ENCODE measurements around the gene SLC37A3. TPM values are rescaled to one million over a fixed set of nuclear protein-coding genes. Genes with fewer than 3 reads are reported as not detected.

SLC37A3 gene
- total RNA-seq, 1 experiment from 2014 or later: 52.7 TPM

- Mint-ChIP-seq H3K36me3 (ENCODE audit: insufficient read depth in 1 of 3, low read depth in 3 of 3) (no peaks in the 10 kb centered on the region), H3K9me3 (no peaks in the 10 kb centered on the region), H3K4me3 (no peak overlapping the region), H3K27ac (no peak overlapping the region), H3K4me1 (no peaks in the 10 kb centered on the region), H3K27me3 (ENCODE audit: low read depth) (no peaks in the 10 kb centered on the region)
- Histone ChIP-seq H3K9ac (ENCODE audit: extremely low read depth, insufficient read length, low read length) (no peak overlapping the region), H3K79me2 (ENCODE audit: insufficient read depth, low read length) (no peaks in the 10 kb centered on the region), H3T11ph (ENCODE audit: low read length) (no peak overlapping the region), H2BK5ac (ENCODE audit: insufficient read length, low read length) (no peak overlapping the region), H4K20me1 (ENCODE audit: control insufficient read depth, insufficient read depth, insufficient read length) (no peaks in the 10 kb centered on the region), H4K5ac (ENCODE audit: insufficient read length, low read depth, low read length) (no peak overlapping the region), H2BK12ac (ENCODE audit: insufficient read length, low read depth, low read length) (no peak overlapping the region), H3K56ac (ENCODE audit: insufficient read length, low read depth, low read length) (no peak overlapping the region), H3K4me2 (ENCODE audit: insufficient read depth, insufficient read length, low read length) (no peak overlapping the region), H3K14ac (ENCODE audit: insufficient read depth, low read length) (no peak overlapping the region), H3K4me1 (ENCODE audit: insufficient read depth, low read length) (no peaks in the 10 kb centered on the region), H3K4ac (ENCODE audit: low read depth, low read length) (no peak overlapping the region), H2BK120ac (ENCODE audit: low read depth, low read length, poor library complexity, severe bottlenecking) (no peak overlapping the region), H3K23me2 (ENCODE audit: insufficient read length, low read depth, low read length, poor library complexity, severe bottlenecking) (no peaks in the 10 kb centered on the region), H3K27ac (ENCODE audit: insufficient read length, low read depth, low read length) (no peak overlapping the region), H3K79me1 (ENCODE audit: insufficient read depth, low read depth, low read length, poor library complexity, severe bottlenecking) (no peaks in the 10 kb centered on the region), H2AFZ (ENCODE audit: low read length) (no peak overlapping the region), H2AK5ac (ENCODE audit: insufficient read length, low read length) (no peak overlapping the region), H3K18ac (ENCODE audit: insufficient read length, low read depth, low read length) (no peak overlapping the region), H4K8ac (replicated peaks; ENCODE audit: insufficient read length, low read depth, low read length) (no peak overlapping the region), H3K27me3 (ENCODE audit: insufficient read depth, low read length) (no peaks in the 10 kb centered on the region), H2BK15ac (ENCODE audit: low read depth, low read length) (no peak overlapping the region), H3K9me3 (ENCODE audit: control insufficient read depth, low read depth, low read length) (no peaks in the 10 kb centered on the region), H3K23ac (ENCODE audit: insufficient read length, low read depth, low read length) (no peak overlapping the region), H2BK20ac (ENCODE audit: low read depth, low read length, poor library complexity, severe bottlenecking) (no peak overlapping the region), H4K91ac (ENCODE audit: insufficient read length, low read depth, low read length) (no peak overlapping the region)
- no peak for DNase-seq
- no peak for TF ChIP-seq CTCF (conservative IDR thresholded peaks at IDR 0.05)
- WGBS (ENCODE audit: extremely low coverage, insufficient read length, low lambda C conversion rate): no CpG with 5 or more reads among the region's 31 CpGs
Measured at GRCh38 chr7:140292438-140292837, 105.9 kb downstream of the SLC37A3 start.

All from H9 (cell line).